Renal cortex interstitium (tissue), 11 donors: ENCODE data around the gene GGN. TPM values are rescaled to one million over a fixed set of nuclear protein-coding genes. Genes with fewer than 3 reads are reported as not detected.
"Not testable (repeated sequence)": the region's sequence is repeated elsewhere in the genome, so short reads cannot be mapped to it uniquely, and the experiment has no call there.

ENCODE experiments used
- DNase-seq, 11 donors: peaks; one replicate each; pipeline ENCODE4 v3.0.0-alpha.2; 2013; ENCODE audit warnings: low read depth in 9 of 11, low spot score in 4 of 11; ENCODE audit errors: extremely low read depth in 1 of 11
- polyA plus RNA-seq, 3 donors: library from polyadenylated mRNA; unstranded; fragments of 120-200 nt; gene quantifications; one replicate each; pipeline ENCODE4 v1.2.1, GENCODE V29; 2013; ENCODE audit not compliant: insufficient read length in 3 of 3

GGN gene
- polyA plus RNA-seq, 3 donors: 0.40 to 1.0 (median 0.63) TPM

GRCh38 chr19:38350883-38351282 lies 37.0 kb downstream of the GGN start:
- DNase-seq: no peak

GRCh38 chr19:38346837-38347236 lies 41.0 kb downstream of the GGN start:
- no peak for DNase-seq

GRCh38 chr19:38340927-38341326 lies 46.9 kb downstream of the GGN start:
- DNase-seq: no peak

- not testable (repeated sequence) for DNase-seq
Measured at GRCh38 chr19:38339011-38339410, 48.8 kb downstream of the GGN start.

GRCh38 chr19:38337360-38337653 lies 50.5 kb downstream of the GGN start:
- DNase-seq: no peak

- peak; percentile 63 to 91 (median 82) for DNase-seq
Measured at GRCh38 chr19:38336638-38337359, 51.0 kb downstream of the GGN start.

- DNase-seq: peak; percentile 70 to 91 (median 83)
Measured at GRCh38 chr19:38335949-38336637, 51.7 kb downstream of the GGN start.

Other genes starting within 250 kb of the GGN start
- 1 to 10 TPM; 1.2 to 1.6 (median 1.6) TPM for gene DPF1, start 163.8 kb downstream of the GGN start, polyA plus RNA-seq
- 10 to 100 TPM in 1 of 3 donors, 1 to 10 TPM in 2; 5.8 to 10.2 (median 7.8) TPM for gene PPP1R14A, start 131.7 kb downstream of the GGN start, polyA plus RNA-seq
- gene SPINT2, start 123.5 kb downstream of the GGN start, polyA plus RNA-seq: 100 to 1,000 TPM; 289 to 347 (median 320) TPM
- 10 to 100 TPM in 1 of 3 donors, 1 to 10 TPM in 2; 4.8 to 11.3 (median 10.0) TPM for gene C19orf33, start 83.8 kb downstream of the GGN start, polyA plus RNA-seq
- 10 to 100 TPM; 23.0 to 39.5 (median 33.8) TPM for gene YIF1B, start 72.1 kb downstream of the GGN start, polyA plus RNA-seq
- 1 to 10 TPM; 3.0 to 4.0 (median 3.1) TPM for gene KCNK6, start 68.2 kb downstream of the GGN start, polyA plus RNA-seq
- 10 to 100 TPM in 1 of 3 donors, 1 to 10 TPM in 2; 4.6 to 11.6 (median 5.6) TPM for gene CATSPERG, start 52.2 kb downstream of the GGN start, polyA plus RNA-seq
- gene PSMD8, start 13.5 kb downstream of the GGN start, polyA plus RNA-seq: 100 to 1,000 TPM; 152 to 180 (median 155) TPM
- 1 to 10 TPM in 1 of 3 donors, under 1 TPM in 2; 0.80 to 1.6 (median 0.90) TPM for gene SPRED3, start 663 bp upstream of the GGN start, polyA plus RNA-seq
- 10 to 100 TPM; 10.4 to 20.5 (median 15.0) TPM for gene FAM98C, start 15.1 kb upstream of the GGN start, polyA plus RNA-seq
- gene RASGRP4, start 38.2 kb upstream of the GGN start, polyA plus RNA-seq: 1 to 10 TPM in 2 of 3 donors, under 1 TPM in 1; 0.79 to 1.2 (median 1.0) TPM
- 1 to 10 TPM; 4.4 to 7.1 (median 5.3) TPM for gene RYR1, start 45.7 kb upstream of the GGN start, polyA plus RNA-seq
- gene MAP4K1, start 229.9 kb upstream of the GGN start, polyA plus RNA-seq: 1 to 10 TPM; 2.3 to 4.2 (median 3.9) TPM
- 100 to 1,000 TPM; 314 to 356 (median 326) TPM for gene EIF3K, start 231.2 kb upstream of the GGN start, polyA plus RNA-seq